ENCODE data around the gene CEPT1.

CEPT1 gene

DNA sequence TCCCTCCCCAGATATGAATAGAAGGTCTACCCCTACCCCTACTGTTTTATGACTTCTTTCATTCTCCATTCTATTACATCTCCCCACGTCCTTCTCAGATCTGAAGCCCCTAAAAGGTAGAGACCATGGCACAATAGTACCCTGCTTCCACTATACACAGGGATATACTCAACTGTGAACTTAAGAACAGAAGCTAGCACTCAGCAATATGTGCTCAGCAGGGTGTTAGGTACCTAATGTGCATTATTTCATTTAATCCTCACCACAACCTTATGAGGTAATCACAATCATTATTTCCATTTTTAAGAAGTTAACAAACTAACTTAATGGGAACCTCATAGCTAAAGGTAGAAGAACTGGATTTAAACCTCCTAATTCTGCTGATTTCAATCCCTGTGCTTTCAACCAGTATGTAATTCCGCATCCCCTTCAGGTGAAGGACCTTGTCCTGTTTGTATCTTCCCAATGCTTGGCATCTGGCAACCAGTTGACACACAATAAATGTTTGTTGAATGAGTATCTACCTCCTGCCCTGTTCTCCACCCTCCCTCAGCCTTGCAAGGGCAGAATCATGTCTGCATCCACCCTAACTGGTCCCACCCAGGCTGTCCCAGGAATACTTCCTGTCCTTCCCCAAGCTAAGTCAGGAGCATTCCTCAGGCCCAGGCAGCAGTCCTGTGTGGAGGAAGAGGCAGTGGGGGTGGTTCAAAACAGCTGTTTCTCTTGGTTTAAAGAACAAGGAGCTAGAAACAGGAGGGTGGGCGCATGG is 53.9 kb downstream of the CEPT1 start:
- DNase-seq = no peak

DNA sequence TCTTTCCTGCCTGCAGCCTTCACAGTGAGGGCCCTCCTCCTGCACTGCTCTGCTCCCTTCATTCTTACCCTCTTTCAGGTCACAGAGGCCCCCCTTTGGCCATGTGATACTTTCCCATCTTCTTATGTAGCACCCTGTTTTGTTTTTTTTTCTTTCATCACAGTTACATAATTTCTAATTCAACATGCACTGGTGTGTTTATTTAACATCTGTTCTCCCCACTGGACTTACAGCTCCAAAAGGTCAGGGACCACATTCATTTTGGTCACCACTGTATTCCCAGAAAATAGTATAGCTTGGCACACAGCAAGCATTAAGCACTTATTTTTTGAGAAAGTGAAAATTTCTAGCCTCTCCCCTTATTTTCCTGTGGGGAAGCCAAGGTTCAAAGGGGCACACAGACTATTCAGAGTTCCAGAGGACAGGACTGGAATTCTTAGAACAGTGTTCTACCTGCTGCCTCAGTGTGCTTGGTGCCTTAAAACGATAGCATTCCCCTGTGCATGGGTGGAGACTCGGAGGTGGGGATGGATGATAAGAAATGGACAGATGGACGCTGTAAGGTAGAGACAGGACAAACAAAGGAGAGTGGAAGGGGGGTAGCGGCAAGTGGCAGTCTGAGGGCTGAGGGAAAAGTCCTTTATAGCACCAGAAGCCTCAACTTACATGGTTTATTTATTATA is 55.1 kb downstream of the CEPT1 start:
- DNase-seq = no peak

DNA sequence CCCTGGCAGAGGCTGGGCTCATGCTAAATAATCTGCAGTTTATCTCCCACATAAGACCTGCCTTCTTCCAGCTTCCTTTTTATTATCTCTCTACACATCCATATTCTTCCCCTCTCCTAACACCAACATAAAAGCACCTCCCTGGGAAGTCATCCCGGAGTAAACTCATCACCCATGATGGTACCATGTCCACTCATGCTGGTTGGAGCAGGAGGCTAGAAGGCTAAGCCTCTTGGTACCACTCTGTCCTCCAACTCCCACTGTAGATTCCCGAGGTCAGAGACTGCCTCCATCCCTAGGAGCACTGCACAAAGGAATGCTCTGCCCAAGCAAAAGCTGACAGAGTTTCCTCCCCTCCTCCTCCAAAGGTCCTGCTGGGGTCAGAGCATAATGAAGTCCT is 56.2 kb downstream of the CEPT1 start:
- DNase-seq = no peak

DNA sequence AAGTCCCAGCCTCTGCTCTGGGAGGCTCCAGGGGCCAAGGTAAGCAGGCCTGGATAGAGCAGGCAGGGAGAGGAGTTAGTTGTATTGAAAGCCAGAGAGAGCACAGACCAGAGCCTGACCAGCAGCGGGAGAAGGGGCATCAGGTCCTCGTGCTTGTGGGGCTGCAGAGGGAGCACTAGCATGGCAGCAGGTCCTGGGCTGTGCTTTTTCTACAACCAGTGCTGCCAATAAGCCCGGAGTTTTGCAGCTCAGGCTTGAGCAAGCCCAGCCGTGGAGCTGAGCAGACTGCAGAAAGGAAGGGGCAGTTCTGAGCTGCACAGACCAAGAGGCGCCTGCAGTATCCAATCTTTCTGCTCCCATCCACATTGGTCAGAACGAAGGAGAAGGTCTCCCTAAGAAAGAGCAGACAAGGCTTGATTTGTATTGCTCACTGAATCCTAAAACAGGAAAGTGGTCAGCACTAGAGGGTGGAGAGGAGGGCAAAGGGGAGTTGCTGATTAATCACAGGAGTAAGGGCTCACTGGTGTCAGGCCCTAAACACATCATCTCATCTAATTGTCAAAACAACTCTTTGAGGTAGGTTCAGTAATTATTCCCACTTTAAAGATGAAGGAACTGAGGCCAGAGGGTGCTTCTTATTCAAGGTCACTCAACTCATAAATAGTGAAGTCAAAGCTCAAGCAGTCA is 57.7 kb downstream of the CEPT1 start:
- peak; percentile 71 for DNase-seq

DNA sequence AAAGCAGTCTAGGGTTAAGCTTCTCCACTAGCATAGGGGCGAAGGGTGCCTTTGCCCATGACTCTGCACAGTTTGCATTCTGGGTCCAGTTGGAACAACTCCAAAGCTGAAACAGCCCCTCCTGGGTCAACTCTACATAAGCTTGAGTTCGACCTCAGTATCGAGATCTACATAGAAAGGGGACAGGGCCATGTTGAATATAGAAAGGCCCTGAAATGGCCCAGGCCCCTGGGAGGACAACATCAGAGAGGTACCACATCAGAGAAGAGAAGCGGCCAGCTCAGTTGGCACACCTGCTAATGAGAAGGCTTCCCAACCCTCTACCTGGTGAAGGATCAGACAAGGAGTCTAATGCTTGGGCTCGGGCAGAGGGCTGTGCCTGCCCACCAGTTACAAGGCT is 58.8 kb downstream of the CEPT1 start:
- no peak for DNase-seq

DNA sequence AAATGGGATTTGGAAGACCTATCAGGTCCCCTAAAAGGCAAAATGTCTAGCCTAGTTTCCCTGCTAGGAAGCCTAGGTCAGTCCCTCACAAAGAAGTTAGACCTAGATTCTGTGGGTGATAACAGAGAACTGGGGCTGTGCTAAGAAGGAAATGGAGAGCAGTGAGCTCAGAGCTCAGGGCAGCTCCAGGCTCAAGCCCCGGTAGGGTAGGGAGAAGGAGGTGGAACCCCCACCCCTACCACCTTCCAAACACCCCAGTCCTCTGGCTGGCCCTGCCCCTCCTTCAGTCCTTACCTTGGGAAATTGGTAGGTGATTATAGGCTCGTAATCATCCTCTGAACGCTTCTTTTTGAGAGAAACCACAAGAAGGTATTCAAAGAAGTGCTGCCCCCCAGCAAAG is 59.3 kb downstream of the CEPT1 start:
- DNase-seq = peak; percentile 12

DNA sequence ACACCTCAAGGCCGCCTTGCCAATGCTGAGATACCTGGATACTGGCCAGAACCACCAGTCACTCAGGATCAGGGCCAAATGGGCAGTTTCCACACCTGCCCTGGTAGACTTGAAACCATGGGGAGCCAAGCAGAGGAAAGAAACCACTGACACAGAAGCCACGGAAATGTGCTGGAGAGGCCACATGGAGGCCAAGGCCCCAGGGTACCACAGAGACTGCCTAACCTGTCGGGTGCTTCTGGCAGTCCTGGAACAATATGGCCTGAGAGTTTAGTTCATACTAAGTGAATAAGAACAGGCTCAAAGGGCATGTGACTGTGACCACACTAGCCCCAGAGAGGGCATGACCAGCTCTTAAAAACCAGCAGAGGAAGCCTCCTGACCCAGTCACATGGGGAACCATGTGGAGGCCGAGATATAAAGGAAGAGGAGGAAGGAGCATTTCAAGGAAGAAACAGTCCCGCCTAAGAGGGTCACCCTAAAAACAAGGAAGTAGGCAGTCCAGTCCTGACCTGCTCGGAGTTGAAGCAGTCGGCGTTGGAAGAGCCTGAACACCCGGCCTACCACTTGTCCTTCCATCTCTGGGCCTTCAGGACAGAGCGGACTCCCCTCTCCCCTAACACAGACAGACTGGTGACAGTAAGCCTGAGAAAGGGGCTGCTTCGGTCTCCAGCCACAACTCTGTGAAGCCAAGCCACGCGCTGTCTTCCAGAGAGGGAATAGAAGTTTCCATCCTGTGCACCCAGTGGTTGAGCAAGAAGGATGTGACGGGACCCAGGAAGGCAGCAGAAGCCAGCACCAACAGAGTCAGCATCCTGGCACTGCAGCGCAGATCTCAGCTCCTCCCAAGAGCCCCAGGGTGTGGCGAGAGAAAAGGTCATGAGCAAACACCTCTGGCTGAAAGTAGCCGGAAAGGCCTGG is 60.1 kb downstream of the CEPT1 start, which contains the start of gene DENND2D:
DENND2D (minus strand) TSS at position 766 of the 921 bp plus-strand sequence; CDS start at position 579, 187 bp downstream.
- peak; percentile 87 for DNase-seq

DNA sequence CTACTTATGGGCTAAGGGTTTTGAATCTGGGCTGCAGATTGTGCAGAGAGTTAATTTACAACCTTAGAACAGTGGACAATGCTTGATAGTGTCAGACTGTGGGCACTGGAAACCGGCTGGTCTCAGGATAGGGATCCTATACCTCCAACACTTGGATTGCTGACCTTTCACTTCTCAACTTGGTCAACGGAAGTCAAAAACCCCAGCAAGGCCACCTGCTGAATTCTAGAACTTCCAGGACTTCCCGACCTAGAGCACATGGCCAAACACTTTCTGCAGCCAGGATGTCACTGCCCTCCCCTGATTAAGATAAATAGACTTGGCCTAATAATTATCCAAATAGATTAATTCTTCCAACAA is 60.8 kb downstream of the CEPT1 start:
- no peak for DNase-seq

DNA sequence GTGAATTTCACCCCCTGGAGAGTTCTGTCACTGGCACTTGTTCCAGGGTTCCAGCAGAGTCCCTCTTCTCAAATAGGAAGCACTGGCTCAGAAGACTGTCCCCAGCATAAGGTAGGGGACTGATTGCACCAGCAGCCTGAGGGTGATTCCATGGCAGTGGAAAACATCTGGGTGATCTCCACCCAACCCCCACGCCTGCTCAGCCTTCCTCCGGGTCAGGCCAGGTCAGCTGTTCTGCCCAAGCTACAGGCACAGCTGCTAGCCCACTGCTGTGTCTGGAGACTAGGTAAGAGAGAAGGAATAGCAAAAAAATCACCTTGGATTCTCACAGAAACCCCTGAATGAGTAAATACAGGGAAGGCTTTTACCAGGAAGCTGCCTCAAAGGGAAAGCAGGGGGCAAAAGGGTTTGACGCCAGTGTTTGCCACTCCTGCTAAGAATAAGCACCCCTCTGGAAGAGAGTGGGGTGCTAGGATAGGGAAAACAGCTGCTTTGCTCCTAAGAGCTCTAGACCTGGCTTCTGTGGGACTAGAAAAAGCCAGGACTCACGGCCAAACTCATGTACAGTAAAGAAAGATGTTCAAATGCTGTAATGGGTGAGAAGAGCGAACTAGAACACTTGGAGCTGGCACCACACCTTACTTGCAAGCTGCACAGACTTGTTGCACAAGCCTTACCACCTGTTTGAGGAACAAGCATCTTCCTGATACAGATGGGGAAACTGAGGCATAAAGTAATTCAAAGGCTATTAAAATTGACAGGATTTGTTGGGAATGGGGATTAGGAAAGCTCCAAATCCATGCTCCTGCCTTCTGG is 61.5 kb downstream of the CEPT1 start:
- peak; percentile 77 for DNase-seq

DNA sequence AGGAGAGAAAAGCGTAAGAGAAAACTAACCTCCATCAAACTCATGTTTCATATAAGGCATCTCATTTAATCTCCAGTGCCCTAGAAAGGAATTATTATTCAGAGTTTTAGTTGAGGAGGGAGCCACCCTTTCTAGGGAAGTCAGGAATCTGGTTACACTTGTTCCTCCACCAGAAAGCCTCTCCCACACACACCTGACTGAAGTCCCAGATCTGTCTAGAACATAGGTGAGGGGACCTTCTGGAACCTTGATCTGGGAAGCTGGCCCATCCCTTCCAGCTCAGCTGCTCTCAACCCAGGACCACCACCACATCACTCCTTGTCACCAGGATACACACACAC is 62.3 kb downstream of the CEPT1 start:
- no peak for DNase-seq

DNA sequence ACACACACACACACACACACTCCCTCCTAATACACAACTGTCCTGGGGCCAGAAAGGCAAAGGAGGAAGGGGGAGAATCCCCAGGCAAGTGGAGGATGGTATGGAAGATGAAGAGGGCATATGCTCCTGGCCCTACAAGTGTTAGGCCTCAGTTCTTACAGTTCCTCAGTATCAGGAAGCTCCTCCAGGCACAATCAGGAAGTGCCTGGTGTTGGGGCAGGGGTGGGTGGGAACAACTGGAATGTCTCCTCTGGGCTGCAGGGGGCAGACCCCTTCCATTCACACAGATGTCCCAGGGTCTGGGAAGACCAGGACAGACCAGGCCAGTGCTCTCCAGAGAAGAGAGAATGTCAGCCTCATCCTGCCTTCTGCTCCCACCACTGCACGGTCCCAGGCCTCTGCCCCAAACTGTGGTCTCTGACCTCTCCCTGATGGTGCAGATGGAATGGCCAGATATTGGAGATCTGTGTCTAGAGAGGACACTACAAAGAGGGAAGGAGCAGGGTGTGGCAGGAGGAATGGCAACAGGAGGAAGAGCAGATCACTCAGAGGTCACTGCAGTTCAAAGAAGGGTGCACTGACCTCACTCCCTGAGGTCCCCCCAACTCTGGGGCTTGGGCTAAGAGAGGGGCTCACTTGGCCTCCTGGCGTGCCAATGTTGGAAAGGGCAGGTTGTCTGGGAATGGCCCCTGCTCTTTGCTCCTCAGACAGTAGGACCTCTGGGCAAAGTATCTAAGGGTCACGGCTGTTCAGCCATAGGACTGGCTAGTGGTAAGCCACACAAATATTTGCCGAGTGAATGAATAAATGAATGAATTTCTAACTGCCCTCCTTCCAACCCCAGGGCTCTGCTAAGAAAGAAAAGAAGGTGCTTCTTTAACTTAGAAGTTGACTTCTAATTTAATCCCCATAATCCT is 62.9 kb downstream of the CEPT1 start:
- DNase-seq = no peak

DNA sequence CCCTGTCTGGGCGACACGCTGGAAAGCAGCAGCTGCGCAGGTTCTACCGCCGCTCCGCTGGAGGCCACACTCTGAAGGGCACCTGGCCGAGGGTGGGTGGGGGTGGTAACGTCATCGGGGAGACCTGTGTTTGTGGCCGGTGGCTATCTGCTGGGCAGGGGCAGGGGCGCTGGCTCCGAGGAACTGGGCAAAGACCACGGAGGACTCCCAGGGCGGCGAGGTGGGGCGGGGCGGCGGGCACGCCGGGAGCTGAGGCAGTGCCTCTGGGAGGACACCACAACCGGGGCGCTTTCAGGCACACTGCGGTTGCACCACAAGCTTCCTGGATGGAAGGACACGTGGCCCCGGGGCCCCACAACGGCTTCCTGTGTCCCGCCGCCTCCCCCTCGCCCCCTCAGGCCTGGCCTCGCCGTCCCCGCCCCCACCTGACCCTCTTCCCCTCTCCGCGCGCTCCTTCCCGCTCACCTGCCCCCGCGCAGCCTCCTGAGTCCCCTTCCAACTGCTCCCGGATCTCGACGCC is 63.7 kb downstream of the CEPT1 start:
- DNase-seq = peak; percentile 92

DNA sequence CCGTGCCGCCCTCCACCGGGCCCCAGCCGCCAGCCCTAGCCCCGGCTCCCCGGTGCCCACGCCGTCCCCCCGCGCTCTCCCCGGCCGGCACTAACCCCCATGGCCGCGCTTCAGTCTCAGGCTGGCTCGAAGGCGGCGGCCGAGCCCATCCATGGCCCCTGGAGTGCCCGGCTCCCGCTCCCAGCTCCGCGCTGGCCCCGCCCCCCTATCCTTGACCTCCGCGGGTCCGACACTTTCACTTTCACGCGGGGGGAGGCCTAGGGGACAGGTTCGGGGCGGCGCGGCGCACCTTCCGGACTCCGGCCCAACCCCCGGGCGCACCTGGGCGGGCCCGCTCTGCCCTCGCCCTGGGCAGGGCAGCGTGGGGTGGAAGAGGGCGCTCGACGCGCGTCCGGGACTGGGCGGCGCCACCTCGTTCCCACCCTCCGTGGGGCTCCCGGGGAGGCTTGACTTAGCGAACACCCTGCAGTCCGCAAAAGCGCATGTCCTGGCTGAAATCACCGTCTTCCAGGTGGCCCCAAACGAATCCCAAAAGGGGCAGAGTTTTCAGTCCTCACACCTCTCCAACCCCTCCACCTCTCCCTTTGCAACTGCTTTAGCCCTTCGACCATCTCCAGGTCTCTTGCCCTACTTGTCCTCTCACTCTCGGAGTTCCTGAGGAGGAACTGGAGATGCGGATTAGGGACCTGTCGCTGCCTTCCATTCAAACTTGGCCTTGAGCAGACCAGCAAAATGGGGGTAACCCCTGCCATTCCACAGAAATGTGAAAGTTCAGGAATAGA is 64.4 kb downstream of the CEPT1 start:
- peak; percentile 86 for DNase-seq

DNA sequence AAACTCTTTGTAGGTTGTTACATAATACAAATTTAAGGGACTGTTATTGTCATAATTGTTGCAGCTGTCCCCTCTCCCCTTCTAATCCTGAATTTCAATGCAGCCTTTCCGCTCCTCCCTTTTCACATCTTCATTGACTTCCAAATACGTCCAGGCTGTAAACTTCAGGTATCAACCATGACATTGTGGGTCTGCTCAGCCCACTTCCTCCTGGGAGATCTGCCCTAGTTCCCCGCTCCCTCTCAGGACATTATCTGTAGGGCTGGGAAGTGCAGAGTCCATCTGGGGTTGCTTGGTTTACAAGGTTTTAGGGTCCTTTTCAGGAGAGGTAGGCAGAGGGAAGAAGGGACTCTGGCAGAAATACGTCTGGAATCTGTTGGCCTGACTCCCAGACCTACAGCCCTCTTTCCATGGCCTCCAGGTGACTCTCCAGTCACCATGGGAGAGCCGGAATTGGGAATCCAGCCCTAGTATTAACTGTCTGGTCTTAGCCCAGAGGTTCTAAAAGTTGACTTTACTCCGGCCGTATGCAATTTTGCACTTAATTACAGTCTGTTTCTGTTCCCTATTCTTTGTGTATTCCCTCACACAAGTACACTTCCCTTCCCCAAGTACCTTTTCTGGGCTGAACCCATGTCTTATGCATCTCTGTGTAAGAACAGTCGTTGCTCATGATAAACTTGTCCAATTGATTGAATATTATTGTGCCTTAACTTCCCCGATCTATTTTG is 65.1 kb downstream of the CEPT1 start:
- DNase-seq = no peak

DNA sequence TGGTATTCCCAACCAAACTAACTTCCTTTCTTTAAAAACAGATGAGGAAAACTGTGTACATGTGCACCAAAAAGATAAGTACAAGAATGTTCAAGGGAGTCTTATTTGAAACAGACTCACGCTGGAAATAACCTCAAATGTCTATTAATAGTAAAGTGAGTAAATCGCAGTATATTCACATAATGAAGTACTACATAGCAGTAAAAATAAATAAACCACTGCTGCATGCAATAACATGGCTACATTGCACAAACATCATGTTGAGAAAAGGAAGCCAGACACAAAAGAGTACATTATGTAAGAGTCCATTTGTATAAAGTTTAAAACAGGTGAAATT is 65.7 kb downstream of the CEPT1 start:
- no peak for DNase-seq

DNA sequence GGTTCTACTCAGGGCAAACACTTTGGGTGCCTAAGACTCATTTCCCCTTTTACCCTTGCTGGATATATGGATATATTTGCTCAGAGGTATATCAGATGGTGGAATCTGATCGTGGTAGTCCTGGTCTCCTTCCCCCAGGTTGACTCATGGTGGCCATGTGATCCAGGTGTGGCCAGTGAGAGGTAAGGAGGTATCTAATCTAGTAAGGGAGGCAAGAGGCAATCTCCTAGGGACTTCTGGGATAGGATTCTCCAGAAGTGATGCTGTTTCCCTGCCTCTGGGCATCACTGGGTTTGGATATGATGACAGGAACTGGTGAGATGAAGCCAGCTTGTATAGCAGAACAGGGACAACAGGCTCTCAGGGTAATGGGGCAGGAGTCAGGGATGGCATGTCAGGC is 68.9 kb downstream of the CEPT1 start:
- no peak for DNase-seq

DNA sequence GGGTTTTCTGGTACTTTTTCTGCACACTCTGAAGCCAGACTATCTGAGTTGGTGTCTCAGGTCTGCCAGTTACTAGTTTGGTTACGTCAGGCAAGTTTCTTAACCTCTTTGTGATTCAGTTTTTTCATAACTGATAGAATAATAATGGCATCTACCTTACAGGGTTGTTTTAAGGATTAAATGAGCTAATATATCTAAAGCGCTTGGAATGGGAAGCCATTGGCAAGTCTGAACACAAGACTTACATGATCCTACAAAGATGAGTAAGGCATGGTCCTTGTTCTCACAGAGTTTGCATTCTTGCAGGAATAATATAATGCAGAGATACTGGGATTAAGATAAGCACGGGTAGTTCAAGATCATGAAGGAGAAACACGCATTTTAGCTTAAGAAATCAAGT is 69.6 kb downstream of the CEPT1 start:
- DNase-seq = no peak

DNA sequence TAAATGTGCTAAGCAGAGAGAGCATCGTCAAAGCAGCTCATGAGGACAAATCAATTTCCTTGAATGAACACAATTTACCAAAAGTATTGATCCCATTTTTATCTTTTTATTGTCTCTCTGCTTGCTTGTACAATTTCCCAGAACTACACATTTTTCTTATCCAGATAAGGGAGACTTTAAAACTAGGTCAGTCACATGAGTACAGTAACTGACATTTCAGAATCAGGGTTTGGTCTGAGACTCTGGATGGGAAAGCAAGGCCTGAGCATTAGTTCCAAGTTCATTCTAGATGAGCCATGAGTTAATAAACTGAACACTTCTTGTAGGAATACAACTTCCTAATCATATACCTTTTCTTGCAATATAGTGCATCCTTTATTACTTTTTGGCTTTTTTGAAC is 71.9 kb downstream of the CEPT1 start:
- no peak for DNase-seq

DNA sequence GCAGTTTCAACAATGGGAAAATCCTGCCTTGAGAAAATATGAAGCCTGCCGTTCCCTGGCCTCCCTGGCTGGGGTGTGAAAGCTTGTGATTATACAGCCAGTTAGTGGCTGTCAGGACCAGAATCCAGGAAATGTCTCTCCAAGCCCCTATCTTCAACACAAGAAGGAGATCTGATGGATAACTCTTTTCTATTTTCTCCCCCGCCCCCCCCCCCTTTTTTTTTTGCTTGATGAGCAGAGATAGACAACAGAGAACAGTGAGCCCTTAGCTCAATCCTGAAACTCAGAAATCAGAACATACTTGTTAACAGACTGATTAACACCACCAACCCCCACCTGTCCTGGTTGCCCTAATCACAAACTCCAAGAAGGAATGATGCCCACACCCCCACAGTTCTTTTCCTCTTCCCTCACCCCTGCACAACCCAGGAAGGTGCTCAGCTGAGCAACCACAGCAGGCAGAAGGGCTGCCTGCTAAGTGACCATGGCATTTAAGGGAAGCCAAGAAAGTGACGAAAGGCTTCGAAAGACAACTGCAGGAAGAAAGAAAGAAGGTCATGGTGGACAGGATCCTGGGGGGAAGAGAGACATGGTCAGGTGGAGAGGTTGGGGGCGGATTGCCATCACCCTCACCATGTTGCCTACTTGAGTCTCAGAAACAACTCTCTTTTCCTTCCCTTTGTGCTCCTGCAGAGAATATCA is 72.8 kb downstream of the CEPT1 start:
- DNase-seq = no peak
